Activated gamma-delta T cell (primary cell): ENCODE data around the gene IFIT2.
"Not testable (repeated sequence)": the region's sequence is repeated elsewhere in the genome, so short reads cannot be mapped to it uniquely, and the experiment has no call there.

Source experiments
- DNase-seq: peaks from one replicate; lab custom pipeline; 2025; lab: John Stamatoyannopoulos, UW

IFIT2 gene

GRCh38 chr10:89341649-89342048, 39.8 kb downstream of the IFIT2 start:
- no peak for DNase-seq

DNA sequence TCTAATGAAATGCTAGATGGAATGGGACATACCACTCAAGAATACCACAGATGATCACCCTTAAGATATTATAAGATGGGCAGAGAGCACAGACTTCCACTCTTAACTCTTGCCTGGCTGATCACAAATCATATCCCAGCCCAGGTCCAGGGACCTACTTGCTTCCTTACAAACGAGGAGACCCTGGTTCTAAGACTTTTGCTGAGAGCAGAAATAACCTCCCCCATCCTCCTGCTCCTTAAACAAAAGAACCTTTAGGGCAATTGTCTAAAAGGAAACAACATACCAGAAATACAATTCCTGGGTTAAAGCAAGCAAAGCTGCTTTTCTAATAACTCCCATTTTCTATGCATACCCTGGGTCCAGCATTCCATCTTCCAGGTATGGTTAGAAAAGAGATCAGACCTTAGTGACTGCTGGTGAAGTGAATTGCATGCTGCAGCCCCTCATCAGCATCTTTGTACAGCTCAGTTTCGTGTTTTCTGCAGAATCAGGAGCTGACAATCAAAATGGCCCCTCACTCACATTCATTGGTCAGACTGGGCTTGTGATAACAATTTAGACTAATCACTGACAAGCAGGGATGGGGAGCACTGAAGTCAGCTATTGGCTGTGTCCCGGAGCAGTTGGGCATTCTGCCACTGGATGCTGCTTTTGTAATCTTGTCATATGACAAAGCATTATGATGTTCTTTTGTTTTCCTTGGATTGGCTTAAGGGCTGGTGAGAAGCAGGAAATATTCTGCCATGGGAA, 40.5 kb downstream of the IFIT2 start:
- DNase-seq, result no peak

GRCh38 chr10:89343089-89343767, 41.4 kb downstream of the IFIT2 start:
- DNase-seq, result no peak

DNA sequence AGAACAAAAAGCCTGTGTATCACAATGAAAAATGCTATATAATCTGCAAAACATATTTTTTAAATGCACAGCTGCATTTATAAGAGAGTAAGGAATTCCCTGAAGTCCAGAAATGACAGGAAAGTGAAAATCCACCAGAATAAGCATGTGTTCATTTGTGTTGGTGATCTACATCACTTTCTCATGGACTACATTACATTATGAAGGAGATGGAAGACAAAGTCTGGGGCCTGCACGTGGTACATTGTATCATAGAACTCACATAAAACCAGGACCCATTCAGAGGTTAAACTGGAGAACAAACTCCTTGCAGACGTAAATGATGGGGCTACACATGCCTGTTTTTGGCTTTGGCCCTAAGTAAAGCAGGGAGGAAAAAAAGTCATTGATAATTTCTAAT, 42.3 kb downstream of the IFIT2 start:
- DNase-seq, result no peak

- no peak for DNase-seq
Observed at GRCh38 chr10:89345367-89346000, 43.6 kb downstream of the IFIT2 start.

- DNase-seq, result no peak
Observed at GRCh38 chr10:89346405-89347254, 44.8 kb downstream of the IFIT2 start.

GRCh38 chr10:89347701-89348457, 46.0 kb downstream of the IFIT2 start:
- no peak for DNase-seq

GRCh38 chr10:89348481-89348880, 46.6 kb downstream of the IFIT2 start:
- DNase-seq, result no peak

- no peak for DNase-seq
Observed at GRCh38 chr10:89348975-89349374, 47.1 kb downstream of the IFIT2 start.

- not testable (repeated sequence) for DNase-seq
Observed at GRCh38 chr10:89350631-89351315, 48.9 kb downstream of the IFIT2 start.

DNA sequence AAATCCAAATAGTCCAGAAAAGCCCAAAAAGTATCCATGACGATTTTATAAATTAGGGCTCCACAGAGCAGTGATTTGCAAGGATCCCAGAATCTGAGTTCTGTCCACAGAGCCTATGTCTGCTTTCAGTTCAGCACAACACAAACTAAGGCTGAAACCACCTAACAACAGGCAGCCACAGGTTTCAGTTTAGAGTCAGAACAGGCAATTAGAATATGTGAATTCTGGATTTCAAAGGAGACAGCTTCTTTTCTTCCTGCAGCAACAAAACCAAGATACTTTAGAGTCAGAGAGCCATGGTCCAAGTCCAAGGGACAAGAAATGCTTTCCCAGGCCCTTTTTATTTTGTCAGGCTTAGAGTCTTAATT, 49.5 kb downstream of the IFIT2 start:
- DNase-seq, result no peak

- no peak for DNase-seq
Observed at GRCh38 chr10:89351780-89352597, 50.1 kb downstream of the IFIT2 start.

GRCh38 chr10:89352802-89353201, 51.0 kb downstream of the IFIT2 start:
- DNase-seq, result no peak

DNA sequence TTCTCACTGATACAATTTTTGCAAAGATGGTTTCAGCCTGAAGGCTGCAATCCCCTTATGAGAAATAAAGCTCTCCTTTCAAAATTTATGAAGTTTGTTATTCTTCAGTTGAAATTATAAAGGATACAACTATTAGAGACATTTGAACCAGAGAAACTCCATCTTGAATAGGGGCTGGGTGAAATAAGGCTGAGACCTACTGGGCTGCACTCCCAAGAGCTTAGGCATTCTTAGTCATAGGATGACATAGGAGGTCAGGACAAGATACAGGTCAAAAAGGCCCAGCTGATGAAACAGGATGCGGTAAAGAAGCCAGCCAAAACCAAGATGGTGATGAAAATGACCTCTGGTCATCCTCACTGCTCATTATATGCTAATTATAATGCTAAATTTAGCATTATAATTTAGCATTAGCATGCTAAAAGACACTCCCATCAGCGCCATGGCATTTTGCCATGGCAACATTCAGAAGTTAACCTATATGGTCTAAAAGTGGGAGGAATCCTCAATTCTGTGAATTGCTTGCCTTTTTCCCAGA, 53.6 kb downstream of the IFIT2 start:
- DNase-seq, result no peak

GRCh38 chr10:89357096-89357495, 55.2 kb downstream of the IFIT2 start:
- no peak for DNase-seq

DNA sequence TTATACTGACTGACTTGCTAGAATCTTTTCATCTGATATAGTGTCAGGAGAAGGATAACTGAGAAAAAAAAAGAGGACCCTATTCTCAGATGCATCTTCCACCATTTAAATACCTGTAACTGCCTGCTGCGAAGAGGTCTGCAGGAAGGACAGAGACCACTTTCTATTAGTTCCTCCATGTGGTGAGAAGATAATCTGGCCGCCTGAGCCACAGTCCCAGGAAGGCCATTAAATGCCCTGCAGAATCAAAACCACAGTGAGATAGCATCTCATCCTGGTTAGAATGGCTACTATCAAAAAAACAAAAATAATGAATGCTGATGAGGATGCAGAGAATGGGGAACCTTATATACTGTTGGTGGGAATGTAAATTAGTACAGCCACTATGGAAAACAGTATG, 56.1 kb downstream of the IFIT2 start:
- no peak for DNase-seq
